Activated CD4-positive, alpha-beta memory T cell treated with anti-CD3 and anti-CD28 coated beads for 36 hours (primary cell): Measurements from ENCODE around the gene COPB2. TPM values are rescaled to one million over a fixed set of nuclear protein-coding genes. Genes with fewer than 3 reads are reported as not detected.

Source experiments
- CTCF ChIA-PET: fragments of 350-600 bp; sonication (Branson Sonifier 250); formaldehyde crosslinking; loops from one replicate; lab custom pipeline; 2021; ENCODE audit warnings: antibody characterized with exemption, inconsistent platforms; lab: Charles Lee
- POLR2A ChIA-PET: fragments of 350-600 bp; sonication (Branson Sonifier 250); formaldehyde crosslinking; loops from one replicate; lab custom pipeline; 2021; ENCODE audit warnings: antibody characterized with exemption; lab: Charles Lee
- DNase-seq: peaks from one replicate; pipeline ENCODE4 v3.0.0-alpha.2; 2020
- H3K27ac Mint-ChIP-seq: one replicate; pipeline ENCODE4 v1.8.0; 2021; ENCODE audit warnings: mixed read lengths
- H3K27me3 Mint-ChIP-seq: one replicate; pipeline ENCODE4 v1.8.0; 2021; ENCODE audit warnings: mixed read lengths
- H3K36me3 Mint-ChIP-seq: one replicate; pipeline ENCODE4 v1.8.0; 2021; ENCODE audit warnings: mixed read lengths
- H3K4me1 Mint-ChIP-seq: one replicate; pipeline ENCODE4 v1.8.0; 2021; ENCODE audit warnings: low read depth, mixed read lengths
- H3K4me3 Mint-ChIP-seq: one replicate; pipeline ENCODE4 v1.8.0; 2021; ENCODE audit warnings: mild to moderate bottlenecking, mixed read lengths
- H3K9me3 Mint-ChIP-seq: one replicate; pipeline ENCODE4 v1.8.0; 2021; ENCODE audit warnings: mixed read lengths
- intact Hi-C: fragments of 100-400 bp; cut with micrococcal nuclease; formaldehyde crosslinking; loops from one replicate; pipeline ENCODE4 v1.15.1; 2023
- total RNA-seq, 2 experiments: library from RNA; stranded (reverse); gene quantifications; one replicate each; pipeline ENCODE4 v1.2.3, GENCODE V29; 2021

COPB2 gene
- total RNA-seq, 2 experiments from 2014 or later, result 104 TPM

DNA sequence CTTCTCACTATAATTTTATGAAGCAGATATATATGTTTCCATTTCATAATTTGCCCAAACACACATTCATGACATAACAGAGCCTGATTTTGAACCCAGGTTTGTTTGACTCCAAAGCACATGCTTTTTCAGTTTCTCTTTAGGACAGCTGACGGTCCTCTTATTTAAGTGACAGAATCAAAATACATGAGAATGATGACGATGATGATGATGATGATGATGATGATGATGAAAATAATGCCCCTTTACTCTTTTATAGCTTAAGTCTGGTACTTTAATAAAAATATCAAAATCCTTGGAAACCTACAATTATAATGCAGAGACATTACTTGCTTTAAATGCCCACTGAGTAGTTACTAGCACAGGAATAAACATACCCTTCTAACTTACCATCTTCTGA is 15.3 kb downstream of the COPB2 start:
- no peak for DNase-seq
- Mint-ChIP-seq H3K36me3 (peaks cover 62% of the 10 kb centered on the region), H3K27ac (no peak overlapping the region), H3K4me1 (peaks cover 5% of the 10 kb centered on the region), H3K4me3 (no peak overlapping the region), H3K27me3 (no peaks in the 10 kb centered on the region), H3K9me3 (no peaks in the 10 kb centered on the region)
- ChIA-PET POLR2A (no interaction called here), CTCF (no interaction called here)
- intact Hi-C loops, result no loop called here

DNA sequence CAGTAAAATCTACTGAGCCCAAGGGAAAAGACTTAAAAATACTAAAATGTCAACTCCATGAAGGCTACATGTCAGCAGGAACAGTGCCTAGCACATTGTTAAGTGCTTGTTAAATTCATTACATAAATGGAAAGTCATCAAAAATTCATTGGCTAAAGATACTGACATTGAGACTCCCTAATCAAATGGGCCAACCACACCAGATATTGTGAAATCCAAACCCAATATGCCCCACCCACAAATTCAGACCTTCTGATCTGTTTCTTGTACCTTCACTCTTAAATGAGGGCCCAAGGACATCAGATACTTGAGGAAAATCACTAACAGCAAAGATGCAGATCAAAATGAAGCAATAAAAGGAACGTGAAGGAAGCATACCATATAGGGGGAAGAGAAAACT is 24.9 kb downstream of the COPB2 start:
- H3K4me3 Mint-ChIP-seq, result no peak overlapping the region
- intact Hi-C loops, result no loop called here
- H3K4me1 Mint-ChIP-seq, result peaks cover 8% of the 10 kb centered on the region
- H3K27me3 Mint-ChIP-seq, result no peaks in the 10 kb centered on the region
- no peak for DNase-seq
- no peaks in the 10 kb centered on the region for H3K9me3 Mint-ChIP-seq
- H3K36me3 Mint-ChIP-seq, result peaks cover 58% of the 10 kb centered on the region
- ChIA-PET CTCF (no interaction called here), POLR2A (no interaction called here)
- H3K27ac Mint-ChIP-seq, result no peak overlapping the region

DNA sequence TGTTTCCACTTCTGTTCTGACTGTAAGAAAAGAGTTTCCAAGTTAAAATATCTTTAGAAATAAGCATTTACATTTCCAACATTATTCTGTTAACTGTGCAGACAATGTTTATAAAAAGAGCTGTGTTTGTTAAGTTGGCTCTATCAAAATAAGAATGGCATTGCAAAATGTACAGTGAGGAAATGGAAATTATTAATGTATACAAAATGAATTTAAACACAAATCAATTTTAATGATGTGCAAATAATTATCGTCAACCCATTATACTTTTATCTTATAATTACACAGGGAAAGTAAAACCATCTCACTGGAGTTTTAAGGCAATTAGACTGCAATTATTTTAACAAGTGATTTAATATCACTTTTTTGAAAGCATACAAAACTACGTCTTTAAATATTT is 28.2 kb downstream of the COPB2 start:
- DNase-seq, result no peak
- Mint-ChIP-seq H3K27me3 (no peaks in the 10 kb centered on the region), H3K36me3 (peaks cover 65% of the 10 kb centered on the region), H3K4me3 (no peak overlapping the region), H3K27ac (no peak overlapping the region), H3K4me1 (peaks cover 19% of the 10 kb centered on the region), H3K9me3 (no peaks in the 10 kb centered on the region)
- POLR2A ChIA-PET, result no interaction called here
- CTCF ChIA-PET, result no interaction called here
- intact Hi-C loops, result no loop called here

DNA sequence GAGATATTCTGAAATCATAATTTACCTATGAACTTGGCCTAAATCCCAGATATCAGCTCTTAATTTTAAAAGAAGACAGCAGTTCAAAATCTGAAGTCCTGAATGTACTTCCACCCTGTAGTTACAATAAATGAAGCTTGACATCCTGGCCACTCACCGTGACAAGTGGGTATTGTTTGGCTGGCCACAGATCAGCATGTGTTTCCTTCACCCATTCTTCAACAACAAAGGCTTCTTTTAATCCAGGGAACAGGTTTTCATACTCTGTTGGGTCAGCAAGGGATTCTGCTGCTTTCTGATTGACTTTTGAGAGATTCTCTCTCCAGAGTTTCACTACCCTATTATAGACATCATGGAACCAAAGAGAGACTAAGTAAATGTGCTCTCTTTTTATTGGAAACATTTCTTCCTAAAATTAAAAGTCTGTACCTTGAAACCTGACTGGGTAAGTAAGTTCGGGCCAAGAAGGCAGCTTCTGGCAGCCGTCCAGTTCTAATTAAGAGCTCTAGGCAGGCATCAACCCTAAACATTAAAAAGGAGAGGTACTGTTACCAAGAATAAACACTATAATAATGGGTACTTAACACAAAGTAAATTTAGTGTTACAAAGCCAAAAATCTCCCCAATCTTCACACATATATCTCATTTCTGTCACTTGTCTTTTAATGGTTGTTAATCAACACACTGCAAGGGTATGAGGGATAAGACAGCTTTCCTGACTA is 30.4 kb downstream of the COPB2 start:
- no peak overlapping the region for H3K27ac Mint-ChIP-seq
- H3K9me3 Mint-ChIP-seq, result no peaks in the 10 kb centered on the region
- H3K4me3 Mint-ChIP-seq, result no peak overlapping the region
- peaks cover 71% of the 10 kb centered on the region for H3K36me3 Mint-ChIP-seq
- no peaks in the 10 kb centered on the region for H3K27me3 Mint-ChIP-seq
- peaks cover 29% of the 10 kb centered on the region for H3K4me1 Mint-ChIP-seq
- POLR2A ChIA-PET, result interaction anchor here (0.6 to 0.7 kb wide), 2 partner anchors 14 to 1282 kb away, joined by 3 to 4 read pairs; no protein-coding TSS in a partner anchor
- CTCF ChIA-PET, result interaction anchor here (1.1 kb wide), 1 partner anchor 444 kb away, joined by 3 read pairs; no protein-coding TSS in a partner anchor
- DNase-seq, result no peak
- intact Hi-C loops, result loop anchor here (2.0 kb wide), 2 partner anchors 22 to 30 kb away; partner anchors contain the start of gene COPB2

DNA sequence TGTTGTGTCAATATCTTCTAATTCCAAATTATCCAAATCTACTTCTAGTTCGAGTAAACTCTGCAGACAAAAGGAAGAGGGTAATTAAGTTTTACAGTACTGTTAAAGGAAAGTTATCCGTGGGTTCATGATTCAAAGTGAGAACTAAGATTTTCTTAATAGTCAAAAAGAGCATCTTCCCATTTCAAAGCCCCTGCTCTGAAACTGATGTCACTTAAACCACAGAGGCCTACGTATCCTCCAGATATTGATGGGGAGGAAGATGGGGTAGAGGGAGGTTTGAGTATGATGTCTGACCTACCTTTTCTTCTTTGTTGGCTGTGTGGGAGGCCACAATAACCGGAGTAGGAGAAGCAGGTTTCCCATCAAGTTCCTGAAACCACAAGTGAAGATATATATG is 31.5 kb downstream of the COPB2 start:
- intact Hi-C loops, result loop anchor here (2.0 kb wide), 2 partner anchors 23 to 31 kb away; partner anchors contain the start of gene COPB2
- Mint-ChIP-seq H3K4me1 (peaks cover 35% of the 10 kb centered on the region), H3K36me3 (peaks cover 71% of the 10 kb centered on the region), H3K4me3 (no peak overlapping the region), H3K27me3 (no peaks in the 10 kb centered on the region), H3K27ac (peak overlapping the region; percentile 35), H3K9me3 (no peaks in the 10 kb centered on the region)
- peak; percentile 24 for DNase-seq
- CTCF ChIA-PET, result no interaction called here
- POLR2A ChIA-PET, result no interaction called here

DNA sequence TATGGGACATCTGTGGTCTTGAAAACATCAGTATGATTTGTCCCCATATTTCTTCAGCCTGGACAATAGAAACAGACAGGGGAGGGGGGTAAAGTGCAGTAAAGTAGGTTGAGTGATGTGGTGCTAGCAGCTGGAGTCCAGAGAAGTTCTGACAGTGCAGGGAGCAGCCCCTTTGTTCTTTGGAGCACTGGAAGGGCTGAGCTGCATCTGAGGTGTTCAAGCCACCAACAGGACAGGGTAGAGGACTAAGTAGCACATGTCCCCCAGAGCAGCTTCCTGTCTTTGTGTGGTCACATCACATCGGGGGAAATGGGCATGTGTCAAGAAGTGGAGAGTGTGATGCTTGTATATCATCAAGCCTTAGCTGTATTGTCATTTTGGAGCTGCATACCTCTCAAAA is 33.6 kb downstream of the COPB2 start:
- H3K27me3 Mint-ChIP-seq, result no peaks in the 10 kb centered on the region
- peaks cover 71% of the 10 kb centered on the region for H3K36me3 Mint-ChIP-seq
- H3K9me3 Mint-ChIP-seq, result no peaks in the 10 kb centered on the region
- intact Hi-C loops, result no loop called here
- no peak overlapping the region for H3K27ac Mint-ChIP-seq
- no peak overlapping the region for H3K4me3 Mint-ChIP-seq
- no peak for DNase-seq
- CTCF ChIA-PET, result interaction anchor here (0.8 kb wide), 1 partner anchor 27 kb away, joined by 3 read pairs; no protein-coding TSS in a partner anchor
- H3K4me1 Mint-ChIP-seq, result peaks cover 36% of the 10 kb centered on the region
- POLR2A ChIA-PET, result no interaction called here

DNA sequence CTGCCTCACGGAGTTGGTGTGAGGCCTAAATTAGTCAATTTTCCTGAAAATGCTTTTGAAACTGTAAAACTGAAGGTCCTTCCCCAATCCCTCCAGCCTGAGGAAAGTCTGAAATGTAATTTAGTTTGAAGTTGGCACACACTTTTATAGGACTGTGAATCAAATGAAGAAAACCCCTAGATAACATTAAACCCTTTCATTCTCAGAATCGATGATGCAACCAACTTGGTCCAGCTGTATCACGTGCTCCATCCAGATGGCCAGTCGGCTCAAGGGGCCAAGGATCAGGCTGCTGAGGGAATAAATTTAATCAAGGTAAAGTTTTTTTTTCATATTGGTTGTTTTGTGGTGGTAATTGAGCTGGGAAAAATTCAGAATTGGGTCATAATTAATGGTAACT is 34.0 kb downstream of the COPB2 start:
- Mint-ChIP-seq H3K9me3 (no peaks in the 10 kb centered on the region), H3K36me3 (peaks cover 70% of the 10 kb centered on the region), H3K27me3 (no peaks in the 10 kb centered on the region), H3K27ac (no peak overlapping the region), H3K4me1 (peaks cover 36% of the 10 kb centered on the region), H3K4me3 (no peak overlapping the region)
- intact Hi-C loops, result no loop called here
- ChIA-PET CTCF (no interaction called here), POLR2A (no interaction called here)
- DNase-seq, result no peak

DNA sequence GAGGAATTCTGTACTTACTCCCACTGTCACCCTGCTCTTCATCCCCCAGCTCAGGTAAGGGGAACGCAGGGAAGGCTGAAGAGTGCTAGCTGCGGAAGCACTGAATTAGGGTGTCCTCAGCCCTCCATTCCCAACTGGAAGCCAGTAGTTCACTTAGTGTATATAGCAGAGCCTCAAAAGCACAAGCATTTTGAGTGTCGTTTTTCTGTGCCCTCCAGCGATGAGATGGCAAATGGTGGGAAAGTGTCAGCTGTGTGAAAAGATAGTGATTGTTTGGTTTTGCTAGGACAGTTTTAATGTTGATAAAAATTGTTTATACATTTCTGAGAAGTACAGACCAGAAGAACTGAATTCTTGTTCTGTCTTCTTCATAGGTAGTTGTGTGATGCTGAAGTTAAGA is 34.8 kb downstream of the COPB2 start:
- ChIA-PET POLR2A (no interaction called here), CTCF (interaction anchor here (1.4 kb wide), 1 partner anchor 243 kb away, joined by 8 read pairs; no protein-coding TSS in a partner anchor)
- Mint-ChIP-seq H3K4me1 (peaks cover 36% of the 10 kb centered on the region), H3K27me3 (no peaks in the 10 kb centered on the region), H3K36me3 (peaks cover 65% of the 10 kb centered on the region), H3K4me3 (no peak overlapping the region), H3K27ac (no peak overlapping the region), H3K9me3 (no peaks in the 10 kb centered on the region)
- DNase-seq, result no peak
- intact Hi-C loops, result no loop called here

DNA sequence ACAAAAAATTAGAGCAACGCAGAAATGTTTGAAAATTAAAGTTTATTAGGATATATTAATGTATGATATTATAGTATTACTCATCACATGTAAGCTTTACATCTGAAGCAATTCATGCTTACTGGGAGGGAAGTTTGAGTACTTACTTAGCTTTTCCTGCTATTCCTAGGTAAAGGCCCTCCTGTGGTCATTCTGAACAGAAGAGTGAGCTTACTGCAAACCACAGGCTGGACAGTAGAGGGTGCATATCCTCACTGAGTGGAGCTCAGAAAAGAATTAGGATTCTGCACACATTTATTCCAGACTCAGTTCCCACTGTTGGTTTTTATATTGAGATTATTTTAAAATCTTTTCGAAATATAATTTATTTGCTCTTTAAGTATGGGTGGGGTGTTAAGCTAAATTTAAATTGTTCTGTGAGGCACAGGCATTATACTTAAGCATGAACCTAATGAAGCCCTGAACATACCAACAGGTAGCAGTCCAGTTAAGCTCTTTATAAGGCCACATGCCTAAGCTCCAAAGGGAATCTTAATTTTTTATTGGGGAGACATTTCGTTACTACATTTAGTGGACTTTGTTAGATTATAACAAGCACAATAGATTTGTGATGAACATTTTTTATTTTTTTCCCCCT is 35.4 kb downstream of the COPB2 start:
- intact Hi-C loops, result no loop called here
- H3K36me3 Mint-ChIP-seq, result peaks cover 64% of the 10 kb centered on the region
- H3K27ac Mint-ChIP-seq, result no peak overlapping the region
- peaks cover 36% of the 10 kb centered on the region for H3K4me1 Mint-ChIP-seq
- no peak for DNase-seq
- POLR2A ChIA-PET, result no interaction called here
- no peak overlapping the region for H3K4me3 Mint-ChIP-seq
- no peaks in the 10 kb centered on the region for H3K27me3 Mint-ChIP-seq
- H3K9me3 Mint-ChIP-seq, result no peaks in the 10 kb centered on the region
- CTCF ChIA-PET, result interaction anchor here (0.7 to 1.4 kb wide), 2 partner anchors 242 to 418 kb away, joined by 3 to 8 read pairs; no protein-coding TSS in a partner anchor

DNA sequence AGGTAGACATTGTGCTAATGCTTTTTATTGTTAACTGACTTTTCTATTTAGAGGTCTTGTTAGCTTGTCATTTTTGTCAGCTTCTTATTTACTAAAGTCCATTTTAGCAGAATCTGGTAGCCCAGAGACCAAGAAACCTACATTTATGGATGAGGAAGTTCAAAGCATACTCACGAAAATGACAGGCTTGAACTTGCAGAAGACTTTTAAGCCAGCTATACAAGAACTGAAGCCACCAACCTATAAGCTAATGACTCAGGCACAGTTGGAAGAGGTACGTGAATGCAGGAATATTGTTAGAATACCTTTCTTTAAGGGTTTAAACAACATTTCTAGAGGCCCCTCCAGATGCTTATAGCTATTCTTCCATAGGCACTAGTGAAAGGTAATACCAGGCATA is 42.7 kb downstream of the COPB2 start:
- ChIA-PET CTCF (interaction anchor here (2.0 kb wide), 1 partner anchor 411 kb away, joined by 6 read pairs; no protein-coding TSS in a partner anchor), POLR2A (no interaction called here)
- Mint-ChIP-seq H3K27ac (no peak overlapping the region), H3K27me3 (no peaks in the 10 kb centered on the region), H3K4me3 (no peak overlapping the region), H3K36me3 (peaks cover 19% of the 10 kb centered on the region), H3K4me1 (peaks cover 5% of the 10 kb centered on the region), H3K9me3 (no peaks in the 10 kb centered on the region)
- intact Hi-C loops, result loop anchor here (10.0 kb wide), 1 partner anchor 1162 kb away; the partner anchor contains the start of gene ARMC8
- no peak for DNase-seq

DNA sequence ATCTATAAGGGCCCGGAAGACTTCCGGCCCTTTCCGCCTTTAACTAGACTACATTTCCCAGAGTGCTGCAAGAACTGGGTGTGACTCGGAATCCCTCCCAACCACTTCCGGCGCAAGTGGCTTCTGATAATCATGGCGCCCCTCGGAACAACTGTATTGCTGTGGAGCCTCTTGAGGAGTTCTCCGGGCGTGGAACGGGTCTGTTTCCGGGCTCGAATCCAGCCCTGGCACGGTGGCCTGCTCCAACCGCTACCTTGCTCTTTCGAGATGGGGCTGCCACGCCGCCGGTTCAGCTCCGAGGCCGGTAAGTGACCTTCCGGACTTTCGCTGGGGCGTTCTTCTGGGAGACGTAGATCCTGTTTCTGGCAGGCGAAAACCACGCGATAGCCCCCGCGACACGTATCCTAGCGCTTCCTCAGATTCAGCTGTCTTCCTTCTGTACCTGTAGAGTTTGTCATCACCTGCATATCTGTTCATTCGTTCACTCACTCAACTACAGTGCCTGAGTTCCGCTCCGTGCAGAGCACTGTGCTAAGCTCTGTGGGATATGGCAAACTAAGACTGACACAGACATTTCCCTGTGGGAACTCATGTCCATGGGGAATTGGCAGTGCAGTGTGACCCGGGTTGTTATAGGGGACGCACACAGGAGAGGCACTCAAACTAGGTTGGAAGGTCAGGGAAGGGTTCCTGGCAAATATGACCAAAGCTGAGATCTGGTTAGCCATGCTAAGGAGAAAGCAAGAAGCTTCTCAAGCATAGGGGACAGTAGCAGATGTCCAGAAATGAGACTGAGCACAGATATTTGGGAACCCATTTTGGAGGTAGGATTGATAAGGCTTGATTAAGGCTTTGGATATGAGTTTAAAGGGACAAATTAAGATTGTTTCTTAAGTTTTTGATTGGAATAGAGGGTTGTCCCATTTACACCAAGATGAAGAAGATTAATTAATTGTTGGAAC is 45.3 kb downstream of the COPB2 start, which contains the start of gene MRPS22:
Gene MRPS22, plus strand, starts transcription at position 126 of the 962 bp plus-strand sequence. Its CDS starts 7 bp downstream, at position 133.
- CTCF ChIA-PET, result interaction anchor here (1.0 to 2.9 kb wide), 3 partner anchors 15 to 408 kb away, joined by 3 to 12 read pairs (median 10); no protein-coding TSS in a partner anchor
- Mint-ChIP-seq H3K27me3 (no peaks in the 10 kb centered on the region), H3K4me1 (peaks cover 10% of the 10 kb centered on the region), H3K4me3 (no peak within 1 kb of the TSS), H3K27ac (no peak within 1 kb of the TSS), H3K36me3 (peaks cover 4% of the 10 kb centered on the region), H3K9me3 (no peaks in the 10 kb centered on the region)
- intact Hi-C loops, result loop anchor here (1.0 to 10.0 kb wide), 2 partner anchors 45 to 1159 kb away; partner anchors contain the start of genes ARMC8 and COPB2
- POLR2A ChIA-PET, result interaction anchor here (0.6 to 1.4 kb wide), 2 partner anchors 9 to 45 kb away, joined by 4 to 6 read pairs; partner anchors contain the start of gene COPB2
- peak; percentile 90 for DNase-seq
